ELR (cell line): ENCODE data around the gene ATAT1.
A peak's percentile ranks its signal among the peaks of the same experiment; 100 is the strongest.

ENCODE experiments used
- DNase-seq: peaks from one replicate; pipeline ENCODE4 v3.0.0-alpha.2; 2015; ENCODE audit warnings: low read depth

Gene ATAT1

GRCh38 chr6:30684386-30685156 is 57.9 kb downstream of the ATAT1 start:
- DNase-seq, result peak; percentile 71

- peak; percentile 70 for DNase-seq
These were observed 58.7 kb downstream of the ATAT1 start for GRCh38 chr6:30685157-30686008.

GRCh38 chr6:30686009-30686907 is 59.6 kb downstream of the ATAT1 start, which contains the start of gene PPP1R18:
PPP1R18 (minus strand) TSS chr6:30686645; CDS start chr6:30686018, 627 bp downstream.
- peak; percentile 80 for DNase-seq

- peak; percentile 98 for DNase-seq
These were observed 60.4 kb downstream of the ATAT1 start for GRCh38 chr6:30686908-30687658.

GRCh38 chr6:30687659-30688431 is 61.2 kb downstream of the ATAT1 start:
- peak; percentile 63 for DNase-seq

GRCh38 chr6:30688569-30688968 is 61.9 kb downstream of the ATAT1 start:
- no peak for DNase-seq

- DNase-seq, result no peak
These were observed 62.6 kb downstream of the ATAT1 start for GRCh38 chr6:30689022-30689865.

- DNase-seq, result no peak
These were observed 63.3 kb downstream of the ATAT1 start for GRCh38 chr6:30689985-30690384.

- peak; percentile 91 for DNase-seq
These were observed 63.9 kb downstream of the ATAT1 start, which contains the start of gene NRM for GRCh38 chr6:30690403-30691207. NRM (minus strand) TSS chr6:30690984; CDS start chr6:30690974, 10 bp downstream.

- DNase-seq, result no peak
These were observed 64.7 kb downstream of the ATAT1 start for GRCh38 chr6:30691208-30691847.
